Neuronal stem cell (in vitro differentiated cells): ENCODE results near the gene CDC27.

ENCODE experiments used
- DNase-seq: peaks from one replicate; pipeline ENCODE4 v3.0.0-alpha.2; 2013; ENCODE audit warnings: low spot score
- H2AFZ ChIP-seq: one replicate; pipeline ENCODE4 v1.6.1; 2013; ENCODE audit warnings: mild to moderate bottlenecking, low read length, inconsistent platforms
- H2AK5ac ChIP-seq: 2 replicates; pipeline ENCODE4 v1.6.1; 2013; ENCODE audit warnings: low read depth, mild to moderate bottlenecking, inconsistent platforms, low read length, moderate library complexity, mixed read lengths
- H2BK120ac ChIP-seq: 2 replicates; pipeline ENCODE4 v1.6.1; 2013; ENCODE audit warnings: low read depth, mild to moderate bottlenecking, inconsistent platforms, low read length, moderate library complexity, mixed read lengths
- H2BK12ac ChIP-seq: one replicate; pipeline ENCODE4 v1.6.1; 2013; ENCODE audit warnings: low read length, inconsistent platforms
- H2BK15ac ChIP-seq: 2 replicates; pipeline ENCODE4 v1.6.1; 2013; ENCODE audit warnings: mild to moderate bottlenecking, low read length, inconsistent platforms, mixed read lengths
- H2BK5ac ChIP-seq: one replicate; pipeline ENCODE4 v1.6.1; 2013; ENCODE audit warnings: inconsistent platforms, mild to moderate bottlenecking, low read length, moderate library complexity
- H3K14ac ChIP-seq: one replicate; pipeline ENCODE4 v1.6.1; 2013; ENCODE audit warnings: low read length, inconsistent platforms
- H3K18ac ChIP-seq: 2 replicates; pipeline ENCODE4 v1.6.1; 2013; ENCODE audit warnings: low read length, inconsistent platforms
- H3K23ac ChIP-seq: 2 replicates; pipeline ENCODE4 v1.6.1; 2013; ENCODE audit warnings: low read depth, mild to moderate bottlenecking, mixed read lengths, low read length, inconsistent platforms; ENCODE audit not compliant: poor library complexity
- H3K27ac ChIP-seq: replicated peaks from 3 replicates; pipeline ENCODE4 v1.5.1; 2013; ENCODE audit warnings: low read length, inconsistent platforms
- H3K27me3 ChIP-seq, 3 experiments: 2 replicates each; pipeline ENCODE4 v1.6.1; 2013; ENCODE audit warnings: low read length in 3 of 3, mild to moderate bottlenecking in 2 of 3, inconsistent platforms in 1 of 3, low read depth in 1 of 3, mixed read lengths in 1 of 3, moderate library complexity in 1 of 3; ENCODE audit not compliant: control insufficient read depth in 3 of 3, insufficient read depth in 3 of 3
- H3K36me3 ChIP-seq, 2 donors: replicated peaks in 1 of 2; 2 replicates each; pipeline ENCODE4 v1.6.1; 2013; ENCODE audit warnings: low read length in 2 of 2; ENCODE audit not compliant: control insufficient read depth in 2 of 2, insufficient read depth in 2 of 2
- H3K4ac ChIP-seq: 2 replicates; pipeline ENCODE4 v1.6.1; 2013; ENCODE audit warnings: inconsistent platforms, mild to moderate bottlenecking, low read length, moderate library complexity
- H3K4me1 ChIP-seq, 2 donors: 1 replicate in 1 of 2; 2 replicates in 1 of 2; pipeline ENCODE4 v1.6.1; 2013; ENCODE audit warnings: low read length in 2 of 2, low read depth in 1 of 2; ENCODE audit not compliant: control insufficient read depth in 2 of 2, insufficient read depth in 1 of 2
- H3K4me2 ChIP-seq: one replicate; pipeline ENCODE4 v1.6.1; 2013; ENCODE audit warnings: mild to moderate bottlenecking, low read length, inconsistent platforms; ENCODE audit not compliant: insufficient read depth, poor library complexity, severe bottlenecking
- H3K4me3 ChIP-seq, 2 donors: 2 replicates each; pipeline ENCODE4 v1.5.1; 2013; ENCODE audit warnings: low read length in 2 of 2, mild to moderate bottlenecking in 2 of 2, inconsistent platforms in 1 of 2, moderate library complexity in 1 of 2
- H3K79me1 ChIP-seq: one replicate; pipeline ENCODE4 v1.6.1; 2013; ENCODE audit warnings: low read depth, mild to moderate bottlenecking, inconsistent platforms, low read length, moderate library complexity
- H3K9ac ChIP-seq: one replicate; pipeline ENCODE4 v1.6.1; 2013; ENCODE audit warnings: mild to moderate bottlenecking, low read depth, low read length, inconsistent platforms; ENCODE audit not compliant: poor library complexity
- H3K9me3 ChIP-seq, 2 donors: replicated peaks in 1 of 2; 2 replicates each; pipeline versions ENCODE3 to v1.6.1; 2013; ENCODE audit warnings: low read length in 2 of 2, mild to moderate bottlenecking in 2 of 2, inconsistent platforms in 1 of 2, low read depth in 1 of 2, mixed read lengths in 1 of 2, moderate library complexity in 1 of 2; ENCODE audit not compliant: control insufficient read depth in 2 of 2, insufficient read depth in 1 of 2
- H4K8ac ChIP-seq: one replicate; pipeline ENCODE4 v1.6.1; 2013; ENCODE audit warnings: low read depth, mild to moderate bottlenecking, inconsistent platforms, low read length, moderate library complexity
- H4K91ac ChIP-seq: one replicate; pipeline ENCODE4 v1.6.1; 2013; ENCODE audit warnings: low read length, low read depth, mild to moderate bottlenecking, inconsistent platforms; ENCODE audit not compliant: poor library complexity
- WGBS, 2 donors: extraction: QIAGEN DNeasy Blood & Tissue Kit; methylation state at CpG; one replicate each; pipeline ENCODE4 v1.1.7; 2013; ENCODE audit warnings: missing lambda C conversion rate in 2 of 2, mixed read lengths in 1 of 2; ENCODE audit not compliant: insufficient read length in 2 of 2, insufficient replicate concordance in 1 of 2; ENCODE audit errors: extremely low coverage in 2 of 2; 5-methylcytosine and 5-hydroxymethylcytosine counted together

The CDC27 gene

GRCh38 chr17:47197821-47198220 lies 8.7 kb upstream of the CDC27 start:
- Histone ChIP-seq H3K9me3 (no peaks in the 10 kb centered on the region), H3K4me2 (no peak overlapping the region), H2BK12ac (no peak overlapping the region), H4K8ac (no peak overlapping the region), H3K36me3 (no peaks in the 10 kb centered on the region), H3K27ac (no peak overlapping the region), H3K14ac (no peak overlapping the region), H4K91ac (no peak overlapping the region), H3K4me3 (no peak overlapping the region), H2AFZ (no peak overlapping the region), H3K4ac (no peak overlapping the region), H3K4me1 (no peaks in the 10 kb centered on the region), H2BK120ac (no peak overlapping the region), H2BK15ac (no peak overlapping the region), H3K18ac (no peak overlapping the region), H2BK5ac (no peak overlapping the region), H3K23ac (no peak overlapping the region), H2AK5ac (no peak overlapping the region), H3K9ac (no peak overlapping the region), H3K79me1 (no peaks in the 10 kb centered on the region), H3K27me3 (peaks cover 0 to 4% (median 0%) of the 10 kb centered on the region in 3 experiments)
- DNase-seq: no peak

GRCh38 chr17:47193931-47194511 lies 4.9 kb upstream of the CDC27 start:
- DNase-seq: no peak
- H3K79me1 ChIP-seq: no peaks in the 10 kb centered on the region

GRCh38 chr17:47192554-47192953 lies 3.5 kb upstream of the CDC27 start:
- Histone ChIP-seq H3K27ac (no peak overlapping the region), H4K91ac (no peak overlapping the region), H2AFZ (no peak overlapping the region), H3K18ac (no peak overlapping the region), H3K4me3 (no peak overlapping the region), H3K36me3 (no peaks in the 10 kb centered on the region), H2BK5ac (no peak overlapping the region), H3K27me3 (peaks cover 0 to 8% (median 0%) of the 10 kb centered on the region in 3 experiments), H3K4me1 (no peaks in the 10 kb centered on the region), H3K4ac (no peak overlapping the region), H3K23ac (no peak overlapping the region), H3K14ac (no peak overlapping the region), H3K79me1 (peaks cover 3% of the 10 kb centered on the region), H2AK5ac (no peak overlapping the region), H3K4me2 (no peak overlapping the region), H3K9me3 (no peaks in the 10 kb centered on the region), H4K8ac (no peak overlapping the region), H2BK15ac (no peak overlapping the region), H3K9ac (no peak overlapping the region), H2BK12ac (no peak overlapping the region), H2BK120ac (no peak overlapping the region)
- no peak for DNase-seq
- no CpG with 5 or more reads among the region's 6 CpGs for WGBS, 2 donors

More at GRCh38 chr17:47193931-47194511, 4.9 kb upstream of the CDC27 start:
- no peaks in the 10 kb centered on the region for H3K4me1 ChIP-seq
- H3K9me3 ChIP-seq: no peaks in the 10 kb centered on the region
- no peaks in the 10 kb centered on the region for H3K36me3 ChIP-seq
- H3K18ac ChIP-seq: no peak overlapping the region
- H2AFZ ChIP-seq: no peak overlapping the region
- no peak overlapping the region for H3K14ac ChIP-seq
- H2BK120ac ChIP-seq: no peak overlapping the region
- H3K27me3 ChIP-seq: peaks cover 0 to 8% (median 0%) of the 10 kb centered on the region in 3 experiments
- H3K23ac ChIP-seq: no peak overlapping the region
- no peak overlapping the region for H3K4me2 ChIP-seq
- no peak overlapping the region for H3K4ac ChIP-seq
- no peak overlapping the region for H2BK15ac ChIP-seq
- WGBS, 2 donors: no CpG with 5 or more reads among the region's 4 CpGs
- H3K4me3 ChIP-seq: no peak overlapping the region
- no peak overlapping the region for H4K91ac ChIP-seq
- no peak overlapping the region for H2BK12ac ChIP-seq
- no peak overlapping the region for H4K8ac ChIP-seq
- no peak overlapping the region for H2AK5ac ChIP-seq
- no peak overlapping the region for H3K27ac ChIP-seq
- no peak overlapping the region for H3K9ac ChIP-seq
- no peak overlapping the region for H2BK5ac ChIP-seq

- Histone ChIP-seq H3K23ac (no peak overlapping the region), H3K4ac (no peak overlapping the region), H2AK5ac (no peak overlapping the region), H3K9ac (no peak overlapping the region), H3K79me1 (peaks cover 3% of the 10 kb centered on the region), H3K9me3 (peaks cover 0 to under 1% of the 10 kb centered on the region in 2 donors), H4K91ac (no peak overlapping the region), H2BK5ac (no peak overlapping the region), H4K8ac (no peak overlapping the region), H3K27me3 (peaks cover 0 to 6% (median 0%) of the 10 kb centered on the region in 3 experiments), H2BK12ac (no peak overlapping the region), H3K36me3 (peaks cover 0 to 15% of the 10 kb centered on the region in 2 donors), H3K27ac (no peak overlapping the region), H3K14ac (no peak overlapping the region), H2BK120ac (no peak overlapping the region), H3K4me3 (no peak overlapping the region), H3K4me1 (no peaks in the 10 kb centered on the region), H3K18ac (no peak overlapping the region), H3K4me2 (no peak overlapping the region), H2AFZ (no peak overlapping the region), H2BK15ac (no peak overlapping the region)
- no peak for DNase-seq
- WGBS, 2 donors: no CpG with 5 or more reads among the region's 1 CpG
Measured at GRCh38 chr17:47190770-47191169, 1.7 kb upstream of the CDC27 start.
